ENCODE measurements around the gene CHKB. TPM values are rescaled to one million over a fixed set of nuclear protein-coding genes. Genes with fewer than 3 reads are reported as not detected.

CHKB gene
- total and polyA plus RNA-seq, 10 of the 15 experiments (the other 5 are each of a cell fraction or from before 2014, with no cell fraction given): 10.0 to 93.9 (median 57.0) TPM

DNA sequence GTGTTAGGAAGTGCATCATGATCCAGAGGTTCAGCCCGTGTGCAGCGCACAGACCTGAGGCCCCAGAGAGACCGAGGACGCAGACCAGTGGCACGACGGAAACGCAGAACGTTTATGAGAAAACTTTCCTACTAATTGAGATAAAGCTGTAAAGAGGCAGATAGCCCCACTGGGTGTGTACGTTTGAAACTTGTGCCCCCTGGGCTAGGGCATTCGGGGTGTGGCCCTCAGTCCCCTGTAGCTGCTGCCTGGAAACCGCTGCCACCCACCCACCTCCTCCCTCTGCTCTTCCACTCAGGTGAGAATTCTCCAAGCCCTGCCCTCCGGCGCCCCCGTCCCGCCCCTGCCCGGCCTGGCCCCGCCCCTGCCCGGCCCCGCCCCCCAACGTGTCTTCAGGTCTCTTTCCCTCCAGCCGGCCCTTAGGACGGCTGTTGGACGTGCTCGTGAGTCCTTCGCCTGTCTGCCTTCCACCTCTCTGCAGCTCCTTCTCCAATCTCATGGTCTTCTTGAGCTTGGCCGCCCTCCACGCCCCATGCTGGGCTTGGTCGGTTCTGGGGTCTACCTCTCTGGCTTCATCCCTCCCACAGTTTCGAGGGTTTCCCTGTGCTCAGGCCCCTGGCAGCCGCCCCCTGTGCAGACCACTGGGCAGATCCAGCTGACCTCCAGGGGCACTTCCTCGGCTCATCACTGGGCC is 30.0 kb upstream of the CHKB start (continued):
- TF ChIP-seq TAF1 (IDR thresholded peaks at IDR 0.05; ENCODE audit: borderline replicate concordance, low read depth, low read length): no peak

DNA sequence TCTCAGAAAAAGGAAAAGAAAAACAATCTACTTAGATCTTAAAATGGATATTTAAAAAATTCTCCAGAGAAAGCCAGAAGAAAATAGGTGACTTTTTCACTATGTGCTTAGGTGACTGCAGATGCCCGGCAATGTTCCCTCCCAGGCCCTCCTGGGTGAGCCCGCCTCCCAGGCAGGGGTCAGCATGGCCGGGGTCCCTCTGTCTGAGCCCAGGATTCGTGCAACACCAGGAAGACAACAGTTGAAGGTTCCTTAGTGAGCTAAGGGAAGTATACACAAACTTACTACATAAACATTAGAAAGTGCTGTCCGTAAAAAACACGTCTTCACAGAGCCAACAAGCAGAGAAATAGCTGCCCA is 29.5 kb upstream of the CHKB start:
- H3K9ac ChIP-seq (ENCODE audit: control insufficient read depth, insufficient read depth, low read length): no peak overlapping the region
- H3K9me3 ChIP-seq (replicated peaks; ENCODE audit: control insufficient read depth, insufficient read depth, low read length): no peaks in the 10 kb centered on the region
- no peaks in the 10 kb centered on the region for H3K4me1 ChIP-seq (ENCODE audit: control insufficient read depth, insufficient read depth, low read length)
- no peak overlapping the region for H2AFZ ChIP-seq (ENCODE audit: control insufficient read depth, low read depth, low read length)
- H3K27ac ChIP-seq (ENCODE audit: control insufficient read depth, insufficient read depth): no peak overlapping the region
- ATAC-seq: no peak
- no peaks in the 10 kb centered on the region; a peak in 1 of 4 replicates for H3K27me3 ChIP-seq (replicated peaks in 1 of 2; ENCODE audit: control insufficient read depth in 2 of 2, insufficient read depth in 2 of 2, low read length in 1 of 2)
- ChIA-PET POLR2A (no interaction called here), SMC1A (ENCODE audit: uncharacterized antibody, unreplicated experiment) (no interaction called here), RAD21 (ENCODE audit: unreplicated experiment) (interaction anchor here (1.2 kb wide), 1 partner anchor 71 kb away, joined by 3 read pairs; no protein-coding TSS in a partner anchor), CTCF (interaction anchor here (2.2 kb wide), 1 partner anchor 10 kb away, joined by 10 read pairs; no protein-coding TSS in a partner anchor)
- WGBS (ENCODE audit: insufficient coverage, insufficient replicate concordance, low lambda C conversion rate, missing lambda C conversion rate): 40% methylated on average over 6 of the region's 6 CpGs
- H4K20me1 ChIP-seq (ENCODE audit: control insufficient read depth, insufficient read depth): no peaks in the 10 kb centered on the region
- no peaks in the 10 kb centered on the region for H3K36me3 ChIP-seq (ENCODE audit: control insufficient read depth in 2 of 2, insufficient read depth in 2 of 2, low read length in 1 of 2)
- BruUV-seq (replicated peaks): no TSS peak
- no peaks in the 10 kb centered on the region for H3K79me2 ChIP-seq (ENCODE audit: control insufficient read depth, insufficient read depth, low read length)
- in situ Hi-C loops (cut with MboI): loop anchor here (10.0 kb wide), 1 partner anchor 357 kb away; the partner anchor contains the start of gene HDAC10
- TF ChIP-seq IRF4 (IDR thresholded peaks at IDR 0.05; ENCODE audit: low read depth, low read length): no peak
- TF ChIP-seq POLR2A (IDR thresholded peaks at IDR 0.05; ENCODE audit: low read depth, low read length): no peak
- TF ChIP-seq NR2C2 (IDR thresholded peaks at IDR 0.05; ENCODE audit: borderline replicate concordance, control insufficient read depth, insufficient read length, low read depth): no peak
- TF ChIP-seq PAX8 (IDR thresholded peaks at IDR 0.05): no peak
- TF ChIP-seq ZNF592 (IDR thresholded peaks at IDR 0.05): no peak
- no peak for TF ChIP-seq RB1 (IDR thresholded peaks at IDR 0.05; ENCODE audit: borderline replicate concordance)
- TF ChIP-seq, protein P1, sequence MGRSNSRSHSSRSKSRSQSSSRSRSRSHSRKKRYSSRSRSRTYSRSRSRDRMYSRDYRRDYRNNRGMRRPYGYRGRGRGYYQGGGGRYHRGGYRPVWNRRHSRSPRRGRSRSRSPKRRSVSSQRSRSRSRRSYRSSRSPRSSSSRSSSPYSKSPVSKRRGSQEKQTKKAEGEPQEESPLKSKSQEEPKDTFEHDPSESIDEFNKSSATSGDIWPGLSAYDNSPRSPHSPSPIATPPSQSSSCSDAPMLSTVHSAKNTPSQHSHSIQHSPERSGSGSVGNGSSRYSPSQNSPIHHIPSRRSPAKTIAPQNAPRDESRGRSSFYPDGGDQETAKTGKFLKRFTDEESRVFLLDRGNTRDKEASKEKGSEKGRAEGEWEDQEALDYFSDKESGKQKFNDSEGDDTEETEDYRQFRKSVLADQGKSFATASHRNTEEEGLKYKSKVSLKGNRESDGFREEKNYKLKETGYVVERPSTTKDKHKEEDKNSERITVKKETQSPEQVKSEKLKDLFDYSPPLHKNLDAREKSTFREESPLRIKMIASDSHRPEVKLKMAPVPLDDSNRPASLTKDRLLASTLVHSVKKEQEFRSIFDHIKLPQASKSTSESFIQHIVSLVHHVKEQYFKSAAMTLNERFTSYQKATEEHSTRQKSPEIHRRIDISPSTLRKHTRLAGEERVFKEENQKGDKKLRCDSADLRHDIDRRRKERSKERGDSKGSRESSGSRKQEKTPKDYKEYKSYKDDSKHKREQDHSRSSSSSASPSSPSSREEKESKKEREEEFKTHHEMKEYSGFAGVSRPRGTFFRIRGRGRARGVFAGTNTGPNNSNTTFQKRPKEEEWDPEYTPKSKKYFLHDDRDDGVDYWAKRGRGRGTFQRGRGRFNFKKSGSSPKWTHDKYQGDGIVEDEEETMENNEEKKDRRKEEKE (IDR thresholded peaks at IDR 0.05): no peak
- no peak for TF ChIP-seq RUNX3 (IDR thresholded peaks at IDR 0.05; ENCODE audit: low read length)
- DNase-seq (ENCODE audit: low read depth, low spot score): no peak
- H3K4me2 ChIP-seq (ENCODE audit: control insufficient read depth, insufficient read depth): no peak overlapping the region
- no peak for FAIRE-seq
- no peak overlapping the region for H3K4me3 ChIP-seq
- intact Hi-C loops (cut with micrococcal nuclease; ENCODE audit: unreplicated experiment): no loop called here

Measured in GM12878 (cell line).